ENCODE data around the gene LENG9.

DNA sequence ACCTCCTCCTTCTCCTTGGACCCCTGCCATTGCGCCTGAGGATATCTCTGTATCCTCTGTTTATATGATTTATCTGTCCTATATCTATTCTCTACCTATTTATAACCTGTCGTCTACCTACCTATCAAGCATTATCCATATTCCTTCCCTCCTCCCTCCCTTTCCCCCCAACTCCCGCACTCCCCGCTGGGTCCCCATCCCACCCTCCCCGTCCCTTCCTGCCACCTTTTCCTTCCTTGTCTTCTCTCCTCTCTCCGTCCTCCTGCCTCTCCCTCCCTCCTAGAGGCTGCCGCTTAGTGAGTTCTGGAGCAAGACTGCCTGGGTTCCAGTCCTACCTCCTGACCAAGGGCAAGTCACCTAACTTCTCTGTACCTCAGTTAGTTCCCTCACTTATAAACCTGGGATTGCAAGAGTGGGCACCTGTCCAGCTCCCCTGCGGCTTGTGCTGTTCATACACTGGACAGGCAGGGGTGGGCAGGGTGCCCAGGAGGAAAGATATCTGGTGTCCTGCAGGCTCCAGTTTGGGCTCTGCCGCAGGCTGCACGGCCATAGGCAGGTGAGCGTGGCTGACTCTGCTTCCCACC is 32.2 kb downstream of the LENG9 start:
- TF ChIP-seq, protein P1, sequence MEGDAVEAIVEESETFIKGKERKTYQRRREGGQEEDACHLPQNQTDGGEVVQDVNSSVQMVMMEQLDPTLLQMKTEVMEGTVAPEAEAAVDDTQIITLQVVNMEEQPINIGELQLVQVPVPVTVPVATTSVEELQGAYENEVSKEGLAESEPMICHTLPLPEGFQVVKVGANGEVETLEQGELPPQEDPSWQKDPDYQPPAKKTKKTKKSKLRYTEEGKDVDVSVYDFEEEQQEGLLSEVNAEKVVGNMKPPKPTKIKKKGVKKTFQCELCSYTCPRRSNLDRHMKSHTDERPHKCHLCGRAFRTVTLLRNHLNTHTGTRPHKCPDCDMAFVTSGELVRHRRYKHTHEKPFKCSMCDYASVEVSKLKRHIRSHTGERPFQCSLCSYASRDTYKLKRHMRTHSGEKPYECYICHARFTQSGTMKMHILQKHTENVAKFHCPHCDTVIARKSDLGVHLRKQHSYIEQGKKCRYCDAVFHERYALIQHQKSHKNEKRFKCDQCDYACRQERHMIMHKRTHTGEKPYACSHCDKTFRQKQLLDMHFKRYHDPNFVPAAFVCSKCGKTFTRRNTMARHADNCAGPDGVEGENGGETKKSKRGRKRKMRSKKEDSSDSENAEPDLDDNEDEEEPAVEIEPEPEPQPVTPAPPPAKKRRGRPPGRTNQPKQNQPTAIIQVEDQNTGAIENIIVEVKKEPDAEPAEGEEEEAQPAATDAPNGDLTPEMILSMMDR (IDR thresholded peaks at IDR 0.05) = 0 out of 2 replicates have a peak, but pooled peaks have one; percentile 12
- TF ChIP-seq TCF7L2 (IDR thresholded peaks at IDR 0.05; ENCODE audit: low read depth, low read length) (no peak), POLR2AphosphoS5 (IDR thresholded peaks at IDR 0.05; ENCODE audit: low read depth, low read length) (no peak)

Measured in Panc1 (cell line).